Measurements from ENCODE around the gene THPO.

- TF ChIP-seq CTCF (IDR thresholded peaks at IDR 0.05; ENCODE audit: poor library complexity, severe bottlenecking), result no peak
- TF ChIP-seq POLR2AphosphoS5 (IDR thresholded peaks at IDR 0.05), result no peak
- TF ChIP-seq RAD21 (conservative IDR thresholded peaks at IDR 0.05), result no peak
Observed at GRCh38 chr3:184419171-184419570, 41.2 kb upstream of the THPO start.
